Globus pallidus (tissue), 1 donor: ENCODE data around the gene RIT2.

ENCODE experiments used
- DNase-seq: peaks from one replicate; pipeline ENCODE4 v3.0.0-alpha.2; 2015; ENCODE audit warnings: low spot score

The RIT2 gene

GRCh38 chr18:42929181-42929580 is 186.3 kb downstream of the RIT2 start:
- no peak for DNase-seq

GRCh38 chr18:42925036-42925435 is 190.4 kb downstream of the RIT2 start:
- DNase-seq = no peak

- DNase-seq = no peak
Observed at GRCh38 chr18:42922363-42922762, 193.1 kb downstream of the RIT2 start.

- no peak for DNase-seq
Observed at GRCh38 chr18:42921226-42921737, 194.2 kb downstream of the RIT2 start.

- no peak for DNase-seq
Observed at GRCh38 chr18:42920621-42921020, 194.9 kb downstream of the RIT2 start.

GRCh38 chr18:42915299-42915698 is 200.2 kb downstream of the RIT2 start:
- no peak for DNase-seq

- DNase-seq = no peak
Observed at GRCh38 chr18:42914476-42914875, 201.0 kb downstream of the RIT2 start.

- DNase-seq = no peak
Observed at GRCh38 chr18:42909095-42909494, 206.4 kb downstream of the RIT2 start.

- DNase-seq = no peak
Observed at GRCh38 chr18:42906761-42907160, 208.7 kb downstream of the RIT2 start.

GRCh38 chr18:42901161-42901560 is 214.3 kb downstream of the RIT2 start:
- no peak for DNase-seq

GRCh38 chr18:42893977-42894376 is 221.5 kb downstream of the RIT2 start:
- no peak for DNase-seq

- no peak for DNase-seq
Observed at GRCh38 chr18:42892181-42892580, 223.3 kb downstream of the RIT2 start.

GRCh38 chr18:42891705-42892104 is 223.8 kb downstream of the RIT2 start:
- no peak for DNase-seq

- no peak for DNase-seq
Observed at GRCh38 chr18:42883169-42883568, 232.3 kb downstream of the RIT2 start.

GRCh38 chr18:42882122-42882521 is 233.4 kb downstream of the RIT2 start:
- no peak for DNase-seq

- DNase-seq = no peak
Observed at GRCh38 chr18:42872838-42873237, 242.6 kb downstream of the RIT2 start.

- DNase-seq = no peak
Observed at GRCh38 chr18:42864876-42865275, 250.6 kb downstream of the RIT2 start.

- no peak for DNase-seq
Observed at GRCh38 chr18:42861271-42861670, 254.2 kb downstream of the RIT2 start.

- no peak for DNase-seq
Observed at GRCh38 chr18:42860548-42860947, 254.9 kb downstream of the RIT2 start.

- no peak for DNase-seq
Observed at GRCh38 chr18:42860011-42860410, 255.5 kb downstream of the RIT2 start.

- DNase-seq = no peak
Observed at GRCh38 chr18:42854558-42854957, 260.9 kb downstream of the RIT2 start.

GRCh38 chr18:42850174-42851083 is 265.1 kb downstream of the RIT2 start:
- DNase-seq = no peak

- DNase-seq = no peak
Observed at GRCh38 chr18:42839408-42839807, 276.1 kb downstream of the RIT2 start.
